ENCODE results near the gene WASL. TPM values are rescaled to one million over a fixed set of nuclear protein-coding genes. Genes with fewer than 3 reads are reported as not detected.
"Not testable (repeated sequence)": the region's sequence is repeated elsewhere in the genome, so short reads cannot be mapped to it uniquely, and the experiment has no call there.

WASL gene
- total RNA-seq, 1 donor from 2014 or later, result 12.4 TPM

- DNase-seq, result no peak
Observed at GRCh38 chr7:123729218-123729578, 19.6 kb downstream of the WASL start.

- DNase-seq, result peak; percentile 65
Observed at GRCh38 chr7:123727071-123727837, 21.5 kb downstream of the WASL start.

- no peak for DNase-seq
Observed at GRCh38 chr7:123725586-123726171, 23.1 kb downstream of the WASL start.

- no peak for DNase-seq
Observed at GRCh38 chr7:123724817-123725253, 24.0 kb downstream of the WASL start.

- DNase-seq, result no peak
Observed at GRCh38 chr7:123723913-123724312, 24.9 kb downstream of the WASL start.

- not testable (repeated sequence) for DNase-seq
Observed at GRCh38 chr7:123720527-123720926, 28.3 kb downstream of the WASL start.

- DNase-seq, result no peak
Observed at GRCh38 chr7:123719197-123719721, 29.5 kb downstream of the WASL start.

- DNase-seq, result no peak
Observed at GRCh38 chr7:123718773-123719172, 30.0 kb downstream of the WASL start.

GRCh38 chr7:123717689-123718088 is 31.1 kb downstream of the WASL start:
- DNase-seq, result no peak

- no peak for DNase-seq
Observed at GRCh38 chr7:123716877-123717276, 31.9 kb downstream of the WASL start.

- DNase-seq, result no peak
Observed at GRCh38 chr7:123715799-123716198, 33.0 kb downstream of the WASL start.

GRCh38 chr7:123715198-123715597 is 33.6 kb downstream of the WASL start:
- DNase-seq, result peak; percentile 19

GRCh38 chr7:123714296-123715080 is 34.3 kb downstream of the WASL start:
- no peak for DNase-seq

- DNase-seq, result no peak
Observed at GRCh38 chr7:123712619-123713018, 36.2 kb downstream of the WASL start.

GRCh38 chr7:123711832-123712293 is 36.9 kb downstream of the WASL start:
- no peak for DNase-seq

- DNase-seq, result no peak
Observed at GRCh38 chr7:123710683-123711082, 38.1 kb downstream of the WASL start.

- no peak for DNase-seq
Observed at GRCh38 chr7:123709525-123709924, 39.3 kb downstream of the WASL start.

GRCh38 chr7:123705211-123705901 is 43.4 kb downstream of the WASL start:
- no peak for DNase-seq

GRCh38 chr7:123695944-123696677 is 52.7 kb downstream of the WASL start:
- no peak for DNase-seq

GRCh38 chr7:123692471-123692877 is 56.3 kb downstream of the WASL start:
- DNase-seq, result no peak

- no peak for DNase-seq
Observed at GRCh38 chr7:123690550-123690949, 58.3 kb downstream of the WASL start.

GRCh38 chr7:123689250-123689649 is 59.6 kb downstream of the WASL start:
- DNase-seq, result no peak
